GM12864 (cell line): Measurements from ENCODE around the gene WDPCP.
"Not testable (repeated sequence)": the region's sequence is repeated elsewhere in the genome, so short reads cannot be mapped to it uniquely, and the experiment has no call there.

Experiments
- DNase-seq: peaks from one replicate; pipeline ENCODE4 v3.0.0-alpha.2; 2011; ENCODE audit warnings: low read depth
- H3K4me3 ChIP-seq: 2 replicates; pipeline ENCODE4 v1.5.1; 2011; ENCODE audit warnings: mild to moderate bottlenecking, low read depth, low read length, control low read depth
- CTCF ChIP-seq: IDR thresholded peaks from 2 replicates; pipeline ENCODE4 v1.5.1; 2011; ENCODE audit warnings: low read depth, mild to moderate bottlenecking, moderate library complexity, low read length, control low read depth, inconsistent platforms; ENCODE audit errors: missing control alignments

Gene WDPCP

GRCh38 chr2:63588385-63589147, at the start of gene WDPCP, which contains the start of gene MDH1:
TSS of gene WDPCP (minus strand) at chr2:63588477. CDS start at chr2:63588271, 206 bp downstream.
TSS of gene MDH1 (plus strand) at chr2:63588963. CDS start at chr2:63589044, 81 bp downstream.
- H3K4me3 ChIP-seq: peak within 1 kb of the TSS; percentile 93
- DNase-seq: peak; percentile 99
- TF ChIP-seq CTCF: no peak

- no peak for DNase-seq
- H3K4me3 ChIP-seq: no peak overlapping the region
- TF ChIP-seq CTCF: no peak
Measured at GRCh38 chr2:63632382-63632781, 44.1 kb upstream of the WDPCP start.

GRCh38 chr2:63631501-63631900, 43.2 kb upstream of the WDPCP start:
- TF ChIP-seq CTCF: no peak
- DNase-seq: no peak
- no peak overlapping the region for H3K4me3 ChIP-seq

- no peak overlapping the region for H3K4me3 ChIP-seq
- no peak for DNase-seq
- TF ChIP-seq CTCF: no peak
Measured at GRCh38 chr2:63628403-63628942, 40.2 kb upstream of the WDPCP start.

- TF ChIP-seq CTCF: no peak
- no peak for DNase-seq
- H3K4me3 ChIP-seq: no peak overlapping the region
Measured at GRCh38 chr2:63627866-63628265, 39.6 kb upstream of the WDPCP start.

- not testable (repeated sequence) for H3K4me3 ChIP-seq, DNase-seq
Measured at GRCh38 chr2:63623763-63624162, 35.5 kb upstream of the WDPCP start.

- no peak for DNase-seq
- no peak for TF ChIP-seq CTCF
- no peak overlapping the region for H3K4me3 ChIP-seq
Measured at GRCh38 chr2:63622751-63623150, 34.5 kb upstream of the WDPCP start.
